Endothelial cell of umbilical vein (primary cell): ENCODE data around the gene BCOR. TPM values are rescaled to one million over a fixed set of nuclear protein-coding genes. Genes with fewer than 3 reads are reported as not detected.

ENCODE experiments used
- BruUV-seq: library from RNA; stranded (reverse); fragments of 400-500 nt; replicated peaks from 2 replicates; lab custom pipeline; 2021; lab: Mats Ljungman, UMichigan
- CTCF ChIA-PET: fragments of 300-600, 350-600 bp; sonication (Branson Sonifier 250); formaldehyde crosslinking; loops from one replicate; lab custom pipeline; 2021; ENCODE audit warnings: antibody characterized with exemption, inconsistent platforms; lab: Charles Lee
- POLR2A ChIA-PET: fragments of 300-600, 350-600 bp; sonication (Branson Sonifier 250); formaldehyde crosslinking; loops from one replicate; lab custom pipeline; 2021; ENCODE audit warnings: antibody characterized with exemption, inconsistent platforms; lab: Charles Lee
- DNase-seq: peaks from one replicate; pipeline ENCODE4 v3.0.0-alpha.2; 2011; ENCODE audit warnings: low read depth, low spot score
- FAIRE-seq: peaks from 2 replicates; lab custom pipeline; 2011; peaks lifted over from hg19 to GRCh38; lab: Jason Lieb, UNC
- H2AFZ ChIP-seq: 2 replicates; pipeline ENCODE4 v1.6.0; 2012; ENCODE audit warnings: low read depth, low read length, control low read depth, inconsistent platforms
- H3K27ac ChIP-seq: 2 replicates; pipeline ENCODE4 v1.5.1; 2011; ENCODE audit warnings: low read depth, mild to moderate bottlenecking, control low read depth, low read length, moderate library complexity; ENCODE audit not compliant: insufficient read depth
- H3K27me3 ChIP-seq, 2 experiments: 2 replicates each; pipeline versions ENCODE4 v1.6.0 to v1.6.1; 2011; ENCODE audit warnings: low read length in 2 of 2, mixed read lengths in 1 of 2; ENCODE audit not compliant: control insufficient read depth in 2 of 2, insufficient read depth in 2 of 2
- H3K36me3 ChIP-seq, 2 experiments: 2 replicates in 1 of 2; 3 replicates in 1 of 2; pipeline ENCODE4 v1.5.1; 2011; ENCODE audit warnings: low read length in 2 of 2, mild to moderate bottlenecking in 1 of 2, moderate library complexity in 1 of 2; ENCODE audit not compliant: control insufficient read depth in 2 of 2, insufficient read depth in 2 of 2; ENCODE audit errors: extremely low read depth in 1 of 2
- H3K4me1 ChIP-seq: 3 replicates; pipeline ENCODE4 v1.5.1; 2011; ENCODE audit warnings: mild to moderate bottlenecking, low read length; ENCODE audit not compliant: control insufficient read depth, insufficient read depth; ENCODE audit errors: extremely low read depth
- H3K4me2 ChIP-seq: 2 replicates; pipeline ENCODE4 v1.6.1; 2011; ENCODE audit warnings: low read length, control low read depth, mixed read lengths; ENCODE audit not compliant: insufficient read depth
- H3K4me3 ChIP-seq, 3 experiments: fragments of 200-600 bp in 1 of 3; sonication (generic), shearing (Covaris generic) in 1 of 3; replicated peaks in 1 of 3; 2 replicates each; pipeline ENCODE4 v1.5.1; 2011 to 2016; ENCODE audit warnings: control low read depth in 3 of 3, low read length in 3 of 3, mild to moderate bottlenecking in 2 of 3, inconsistent platforms in 1 of 3, low read depth in 1 of 3, moderate library complexity in 1 of 3; ENCODE audit not compliant: insufficient read depth in 1 of 3
- H3K79me2 ChIP-seq: 2 replicates; pipeline ENCODE4 v1.6.0; 2012; ENCODE audit warnings: low read length, inconsistent platforms; ENCODE audit not compliant: control insufficient read depth, insufficient read depth
- H3K9ac ChIP-seq: replicated peaks from 2 replicates; pipeline ENCODE3; 2011; ENCODE audit warnings: low read length, control low read depth; ENCODE audit not compliant: insufficient read depth; ENCODE audit errors: extremely low read depth
- H3K9me1 ChIP-seq: replicated peaks from 3 replicates; pipeline ENCODE4 v1.6.0; 2011; ENCODE audit warnings: mild to moderate bottlenecking, low read length; ENCODE audit not compliant: control insufficient read depth, insufficient read depth; ENCODE audit errors: extremely low read depth
- H3K9me3 ChIP-seq: replicated peaks from 2 replicates; pipeline ENCODE4 v1.5.1; 2012; ENCODE audit warnings: low read length, inconsistent platforms; ENCODE audit not compliant: control insufficient read depth, insufficient read depth
- H4K20me1 ChIP-seq: replicated peaks from 2 replicates; pipeline ENCODE3; 2011; ENCODE audit warnings: mild to moderate bottlenecking, low read length; ENCODE audit not compliant: control insufficient read depth, insufficient read depth; ENCODE audit errors: extremely low read depth
- CTCF ChIP-seq, 2 donors: IDR thresholded peaks; 1 replicate in 1 of 2; 2 replicates in 1 of 2; pipeline ENCODE4 v1.5.1; 2011; ENCODE audit warnings: low read length in 2 of 2, mild to moderate bottlenecking in 2 of 2, moderate library complexity in 2 of 2, control low read depth in 1 of 2, inconsistent platforms in 1 of 2, low read depth in 1 of 2; ENCODE audit not compliant: insufficient read depth in 1 of 2; ENCODE audit errors: extremely low read depth in 1 of 2
- EZH2 ChIP-seq: IDR thresholded peaks from 2 replicates; pipeline ENCODE4 v1.6.1; 2012; ENCODE audit warnings: borderline replicate concordance, low read depth, mild to moderate bottlenecking, moderate library complexity, low read length, inconsistent platforms; ENCODE audit not compliant: severe bottlenecking
- FOS ChIP-seq: IDR thresholded peaks from 2 replicates; pipeline ENCODE4 v1.6.1; 2011; ENCODE audit warnings: mild to moderate bottlenecking, low read length, moderate library complexity, borderline replicate concordance; ENCODE audit not compliant: insufficient read depth
- GATA2 ChIP-seq: IDR thresholded peaks from 2 replicates; pipeline ENCODE4 v1.7.0; 2011; ENCODE audit warnings: low read depth, mild to moderate bottlenecking, moderate library complexity, mixed read lengths, low read length; ENCODE audit not compliant: insufficient read length, insufficient read depth
- JUN ChIP-seq: IDR thresholded peaks from 2 replicates; pipeline ENCODE4 v1.6.1; 2011; ENCODE audit warnings: borderline replicate concordance, low read depth; ENCODE audit not compliant: insufficient read length, insufficient read depth
- MAX ChIP-seq: IDR thresholded peaks from 2 replicates; pipeline ENCODE4 v1.6.1; 2011; ENCODE audit not compliant: insufficient read depth, insufficient read length
- MYC ChIP-seq: IDR thresholded peaks from one replicate; pipeline ENCODE4 v1.6.1; 2011; ENCODE audit warnings: mild to moderate bottlenecking, low read depth, low read length
- POLR2A ChIP-seq: IDR thresholded peaks from 2 replicates; pipeline ENCODE4 v1.6.1; 2012; ENCODE audit warnings: low read depth, mild to moderate bottlenecking, control low read depth, low read length
- POLR2AphosphoS5 ChIP-seq: IDR thresholded peaks from 2 replicates; pipeline ENCODE4 v1.6.1; 2012; ENCODE audit warnings: low read depth, mild to moderate bottlenecking, control low read depth, low read length, moderate library complexity; ENCODE audit not compliant: insufficient read depth
- dilution Hi-C: fragments of 300-500 bp; cut with MboI; formaldehyde crosslinking; loops from one replicate; pipeline ENCODE4 v1.15.0; 2019; ENCODE audit warnings: low sequenced_read_pairs; ENCODE audit not compliant: extremely low pct_ligation_motif_present
- intact Hi-C: fragments of 100-400 bp; cut with micrococcal nuclease; formaldehyde crosslinking; loops from one replicate; pipeline ENCODE4 v1.10.0; 2022
- polyA plus RNA-seq, 4 experiments: library from polyadenylated mRNA; depleted of rRNA in 3 of 4; stranded (reverse) in 3 of 4; unstranded in 1 of 4; fragments of >200 nt; gene quantifications; 2 replicates each; pipeline versions ENCODE4 v1.2.1 to v1.2.3, GENCODE V29; 2011 to 2012; ENCODE audit warnings: missing spikeins in 1 of 4
- total RNA-seq: library from RNA; stranded (reverse); gene quantifications from 2 replicates; pipeline ENCODE4 v1.2.3, GENCODE V29; 2021

Gene BCOR
- total and polyA plus RNA-seq, 2 donors (not counting 3 experiments of a cell fraction or from before 2014, with no cell fraction given), result 10.1 to 24.2 TPM

- ChIA-PET POLR2A (no interaction called here), CTCF (interaction anchor here (1.4 to 1.5 kb wide), 2 partner anchors 195 to 278 kb away, joined by 3 to 4 read pairs; no protein-coding TSS in a partner anchor)
- Histone ChIP-seq H3K4me2 (no peak overlapping the region), H3K36me3 (no peaks in the 10 kb centered on the region), H3K79me2 (no peaks in the 10 kb centered on the region), H3K27ac (no peak overlapping the region), H3K27me3 (no peaks in the 10 kb centered on the region), H4K20me1 (no peaks in the 10 kb centered on the region), H3K9me1 (no peaks in the 10 kb centered on the region), H3K4me1 (peaks cover 26% of the 10 kb centered on the region), H3K9ac (no peak overlapping the region), H2AFZ (no peak overlapping the region), H3K9me3 (no peaks in the 10 kb centered on the region), H3K4me3 (no peak overlapping the region)
- BruUV-seq, result no TSS peak
- TF ChIP-seq POLR2AphosphoS5 (no peak), MYC (no peak), POLR2A (no peak), EZH2 (no peak), JUN (no peak)
- DNase-seq (no peak), FAIRE-seq (no peak)
- intact Hi-C loops (no loop called here), dilution Hi-C loops (no loop called here)
Observed at GRCh38 chrX:40009462-40009851, 88.3 kb downstream of the BCOR start.

GRCh38 chrX:40008791-40009461, 88.8 kb downstream of the BCOR start:
- no peaks in the 10 kb centered on the region for H3K27me3 ChIP-seq
- TF ChIP-seq POLR2A, result no peak
- no peak for TF ChIP-seq FOS
- TF ChIP-seq EZH2, result no peak
- no peak for TF ChIP-seq JUN
- no peak for TF ChIP-seq CTCF (IDR thresholded peaks at IDR 0.05; ENCODE audit: extremely low read depth in 1 of 2, insufficient read depth in 1 of 2, low read depth in 1 of 2, low read length in 2 of 2)
- TF ChIP-seq GATA2, result no peak
- TF ChIP-seq MYC, result no peak
- TF ChIP-seq POLR2AphosphoS5, result no peak
- TF ChIP-seq MAX, result no peak
- H3K9me3 ChIP-seq, result no peaks in the 10 kb centered on the region
- peaks cover 26% of the 10 kb centered on the region for H3K4me1 ChIP-seq
- H3K4me2 ChIP-seq, result peak overlapping the region; percentile 45
- peak; percentile 69 for FAIRE-seq
- no TSS peak for BruUV-seq
- no peaks in the 10 kb centered on the region for H3K79me2 ChIP-seq
- no peaks in the 10 kb centered on the region for H3K9me1 ChIP-seq
- H3K36me3 ChIP-seq, result no peaks in the 10 kb centered on the region
- intact Hi-C loops (no loop called here), dilution Hi-C loops (no loop called here)
- ChIA-PET CTCF (interaction anchor here (1.5 kb wide), 1 partner anchor 278 kb away, joined by 3 read pairs; no protein-coding TSS in a partner anchor), POLR2A (no interaction called here)
- no peak for DNase-seq
- H3K4me3 ChIP-seq, result peak overlapping the region in 1 of 3 experiments; percentile 2
- peak overlapping the region; percentile 22 for H2AFZ ChIP-seq
- no peaks in the 10 kb centered on the region for H4K20me1 ChIP-seq
- H3K9ac ChIP-seq, result no peak overlapping the region
- no peak overlapping the region for H3K27ac ChIP-seq
